Smooth muscle cell of the brain vasculature (primary cell): ENCODE data around the gene EEFSEC.
A peak's percentile ranks its signal among the peaks of the same experiment; 100 is the strongest.

Experiments
- DNase-seq: peaks from one replicate; pipeline ENCODE4 v3.0.0-alpha.2; 2012; ENCODE audit warnings: low read depth, low spot score

Gene EEFSEC

GRCh38 chr3:128153156-128154041 is at the start of gene EEFSEC:
TSS of gene EEFSEC (plus strand) at chr3:128153481. CDS start at chr3:128153508, 27 bp downstream.
- no peak for DNase-seq

GRCh38 chr3:128107834-128108233 is 45.4 kb upstream of the EEFSEC start:
- DNase-seq, result no peak

GRCh38 chr3:128111147-128111546 is 42.1 kb upstream of the EEFSEC start:
- no peak for DNase-seq

- DNase-seq, result peak; percentile 79
These were observed 40.8 kb upstream of the EEFSEC start for GRCh38 chr3:128112357-128112968.

- DNase-seq, result no peak
These were observed 39.2 kb upstream of the EEFSEC start for GRCh38 chr3:128113817-128114794.

GRCh38 chr3:128122013-128122412 is 31.3 kb upstream of the EEFSEC start:
- DNase-seq, result no peak

- no peak for DNase-seq
These were observed 30.1 kb upstream of the EEFSEC start for GRCh38 chr3:128123156-128123537.

- peak; percentile 93 for DNase-seq
These were observed 29.5 kb upstream of the EEFSEC start, which contains the start of gene RUVBL1 for GRCh38 chr3:128123538-128124368. TSS of gene RUVBL1 (minus strand) at chr3:128123812. CDS start at chr3:128123724, 88 bp downstream.

- DNase-seq, result no peak
These were observed 26.0 kb upstream of the EEFSEC start for GRCh38 chr3:128127236-128127635.

GRCh38 chr3:128128251-128128650 is 25.0 kb upstream of the EEFSEC start:
- no peak for DNase-seq

GRCh38 chr3:128131897-128132646 is 21.2 kb upstream of the EEFSEC start:
- DNase-seq, result no peak

- DNase-seq, result no peak
These were observed 19.9 kb upstream of the EEFSEC start for GRCh38 chr3:128133273-128133883.

- DNase-seq, result no peak
These were observed 9.8 kb upstream of the EEFSEC start for GRCh38 chr3:128143496-128143895.

GRCh38 chr3:128144512-128145187 is 8.6 kb upstream of the EEFSEC start:
- DNase-seq, result no peak

GRCh38 chr3:128145279-128145678 is 8.0 kb upstream of the EEFSEC start:
- no peak for DNase-seq

GRCh38 chr3:128146201-128146600 is 7.1 kb upstream of the EEFSEC start:
- no peak for DNase-seq

- DNase-seq, result no peak
These were observed 3.6 kb upstream of the EEFSEC start for GRCh38 chr3:128149650-128150049.

GRCh38 chr3:128151758-128152274 is 1.5 kb upstream of the EEFSEC start:
- DNase-seq, result no peak
